Naive thymus-derived CD8-positive, alpha-beta T cell (primary cell): ENCODE data around the gene COL4A1. TPM values are rescaled to one million over a fixed set of nuclear protein-coding genes. Genes with fewer than 3 reads are reported as not detected.

ENCODE experiments used
- ATAC-seq, 2 donors: fragments of 150-1000 bp; cut with Tn5 transposase in 1 of 2; sonication (Bioruptor Pico), chemical (Tn5 transposase) in 1 of 2; 1 replicate in 1 of 2; 2 replicates in 1 of 2; pipeline ENCODE4 v1.10.0; 2021; ENCODE audit warnings: mild to moderate bottlenecking in 2 of 2, moderate library complexity in 2 of 2
- POLR2A ChIA-PET: fragments of 350-600 bp; sonication (Branson Sonifier 250); formaldehyde crosslinking; loops from one replicate; lab custom pipeline; 2021; ENCODE audit warnings: antibody characterized with exemption; lab: Charles Lee
- DNase-seq, 10 donors: peaks; one replicate each; pipeline versions ENCODE4 v3.0.0 to v3.0.0-alpha.2; 2020 to 2022
- H3K27ac Mint-ChIP-seq, 10 donors: one replicate each; pipeline ENCODE4 v1.8.0; 2020 to 2022; ENCODE audit warnings: mild to moderate bottlenecking in 10 of 10, mixed read lengths in 10 of 10, moderate library complexity in 4 of 10, inconsistent platforms in 1 of 10
- H3K27me3 Mint-ChIP-seq, 5 donors: one replicate each; pipeline ENCODE4 v1.8.0; 2021 to 2022; ENCODE audit warnings: mixed read lengths in 5 of 5
- H3K36me3 Mint-ChIP-seq, 3 donors: one replicate each; pipeline ENCODE4 v1.8.0; 2020 to 2022; ENCODE audit warnings: mixed read lengths in 3 of 3, mild to moderate bottlenecking in 2 of 3, inconsistent platforms in 1 of 3
- H3K4me1 Mint-ChIP-seq, 4 donors: one replicate each; pipeline ENCODE4 v1.8.0; 2021 to 2022; ENCODE audit warnings: mixed read lengths in 4 of 4
- H3K4me3 Mint-ChIP-seq, 10 donors: one replicate each; pipeline ENCODE4 v1.8.0; 2020 to 2022; ENCODE audit warnings: mild to moderate bottlenecking in 10 of 10, mixed read lengths in 10 of 10, moderate library complexity in 6 of 10, inconsistent platforms in 1 of 10
- H3K9me3 Mint-ChIP-seq, 9 donors: one replicate each; pipeline ENCODE4 v1.8.0; 2020 to 2022; ENCODE audit warnings: mixed read lengths in 9 of 9, mild to moderate bottlenecking in 3 of 9, inconsistent platforms in 1 of 9, moderate library complexity in 1 of 9
- polyA plus RNA-seq, 3 donors: library from polyadenylated mRNA; unstranded; fragments of 300-500 nt; fragmentation: Illumina TruSeq; gene quantifications; one replicate each; pipeline ENCODE4 v1.2.3, GENCODE V29; 2021
- total RNA-seq, 8 experiments: library from RNA in 2 of 8; stranded (reverse) in 2 of 8; gene quantifications; one replicate each; pipeline ENCODE4 v1.2.3 and lab custom pipeline; 2021 to 2026

Gene COL4A1
- total and polyA plus RNA-seq, 5 experiments from 2014 or later, result not detected

DNA sequence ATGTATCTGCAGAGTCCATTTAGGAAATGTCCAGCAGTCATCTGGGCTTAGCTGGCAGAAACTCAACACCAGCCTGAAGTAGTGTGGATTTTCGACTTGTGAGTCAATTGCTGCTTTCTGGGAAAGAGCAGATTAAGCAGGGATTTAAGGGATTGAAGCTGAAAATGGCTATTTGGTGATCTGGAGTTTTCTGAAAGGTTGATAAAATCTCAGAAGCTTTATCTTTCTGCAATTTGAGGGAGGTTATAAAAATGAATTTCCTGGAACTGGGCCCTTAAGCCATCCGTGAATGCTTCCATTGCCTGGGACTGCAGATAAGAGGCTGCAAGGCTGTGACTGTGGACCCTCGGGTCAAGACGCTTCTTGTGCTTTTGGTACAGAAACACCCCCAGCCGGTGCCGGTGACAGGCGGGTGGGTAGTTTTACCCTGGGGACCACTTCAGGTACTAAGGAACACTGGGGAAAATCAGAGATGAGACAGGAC lies 61.5 kb downstream of the COL4A1 start:
- POLR2A ChIA-PET, result no interaction called here
- Mint-ChIP-seq H3K27ac (no peak overlapping the region), H3K27me3 (peaks cover 0 to 19% (median 6%) of the 10 kb centered on the region in 5 donors), H3K36me3 (no peaks in the 10 kb centered on the region), H3K4me3 (no peak overlapping the region), H3K9me3 (no peaks in the 10 kb centered on the region), H3K4me1 (no peaks in the 10 kb centered on the region)
- no peak for ATAC-seq
- no peak for DNase-seq

DNA sequence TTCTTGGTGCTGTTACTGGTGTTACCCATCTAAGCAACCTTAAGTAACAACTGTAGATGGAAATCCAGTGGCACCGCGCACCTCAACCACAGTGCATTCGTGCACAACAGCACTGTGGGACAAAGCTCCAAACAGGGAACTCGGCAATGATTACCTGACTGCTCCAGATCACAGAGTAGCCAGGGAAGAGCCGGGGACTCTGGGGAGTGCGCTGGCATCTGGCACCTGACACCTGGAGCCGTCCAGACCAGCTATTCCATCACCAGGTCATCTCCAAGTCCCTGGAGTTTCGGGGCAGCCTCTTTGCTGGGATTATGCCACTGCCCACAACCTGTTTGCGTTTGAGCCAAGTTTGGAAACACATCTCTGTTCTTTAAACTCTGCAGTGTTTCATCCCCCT lies 62.0 kb downstream of the COL4A1 start:
- Mint-ChIP-seq H3K27me3 (peaks cover 0 to 19% (median 6%) of the 10 kb centered on the region in 5 donors), H3K4me1 (no peaks in the 10 kb centered on the region), H3K27ac (no peak overlapping the region), H3K36me3 (no peaks in the 10 kb centered on the region), H3K9me3 (no peaks in the 10 kb centered on the region), H3K4me3 (no peak overlapping the region)
- ATAC-seq (no peak), DNase-seq (no peak)
- POLR2A ChIA-PET, result no interaction called here

DNA sequence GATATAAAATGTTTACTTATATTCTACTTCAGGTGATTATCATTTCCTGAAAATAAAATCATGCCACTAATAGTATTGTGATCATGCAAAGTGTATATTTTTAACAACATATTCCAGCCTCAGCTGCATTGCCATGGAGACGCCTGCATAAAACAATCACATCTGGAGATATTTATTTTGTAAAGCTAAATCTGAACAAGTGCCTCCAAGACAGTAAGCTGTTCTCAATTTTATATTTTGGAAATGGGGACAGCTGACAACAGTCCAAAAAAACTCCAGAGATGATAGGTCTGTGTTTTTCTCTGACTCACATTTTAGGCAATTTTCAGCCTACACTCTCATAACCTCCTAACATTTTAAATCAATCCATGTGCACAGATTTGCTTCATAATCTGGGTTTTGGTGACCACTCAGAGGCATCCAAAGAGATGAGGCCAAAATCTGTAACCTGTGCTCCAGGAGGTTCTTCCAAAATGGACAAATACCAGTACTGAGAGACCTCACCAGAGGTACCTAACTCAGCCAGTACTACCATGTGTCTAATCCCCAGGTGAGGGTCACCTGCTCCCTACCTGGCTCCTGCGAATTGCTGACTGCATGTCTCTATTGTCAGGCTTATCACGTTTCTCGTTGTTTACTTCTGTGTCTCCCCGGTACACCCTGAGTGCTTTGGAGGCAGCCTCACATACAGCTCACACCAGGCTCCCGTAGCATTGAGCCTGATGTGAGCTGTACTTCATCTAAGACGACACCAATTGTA lies 62.7 kb downstream of the COL4A1 start:
- no peaks in the 10 kb centered on the region for H3K4me1 Mint-ChIP-seq
- peaks cover 0 to 19% (median 6%) of the 10 kb centered on the region in 5 donors for H3K27me3 Mint-ChIP-seq
- no peak for ATAC-seq
- no peaks in the 10 kb centered on the region for H3K36me3 Mint-ChIP-seq
- no peak for DNase-seq
- H3K27ac Mint-ChIP-seq, result no peak overlapping the region
- POLR2A ChIA-PET, result no interaction called here
- no peaks in the 10 kb centered on the region for H3K9me3 Mint-ChIP-seq
- H3K4me3 Mint-ChIP-seq, result no peak overlapping the region

DNA sequence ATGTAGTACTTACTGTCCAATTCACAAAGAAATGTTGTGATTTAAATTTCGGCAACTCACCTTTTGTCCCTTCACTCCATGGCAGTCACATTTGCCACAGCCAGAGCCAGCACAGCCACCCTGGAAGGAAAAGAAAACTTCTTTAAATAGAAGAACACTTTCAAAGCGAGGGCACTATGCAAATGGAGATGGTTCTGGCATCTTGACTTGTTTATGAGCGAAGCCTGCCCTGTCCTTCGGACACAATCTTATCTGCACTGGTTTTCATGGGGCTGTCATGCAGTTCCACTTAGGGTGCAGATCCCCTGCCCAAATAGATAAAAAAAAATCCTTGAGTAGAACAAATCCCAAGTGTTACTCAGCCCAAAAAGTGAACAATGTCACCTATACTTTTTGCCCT lies 64.3 kb downstream of the COL4A1 start:
- POLR2A ChIA-PET, result no interaction called here
- Mint-ChIP-seq H3K9me3 (no peaks in the 10 kb centered on the region), H3K27ac (no peak overlapping the region), H3K4me1 (no peaks in the 10 kb centered on the region), H3K27me3 (peaks cover 0 to 18% (median 9%) of the 10 kb centered on the region in 5 donors), H3K4me3 (no peak overlapping the region), H3K36me3 (no peaks in the 10 kb centered on the region)
- DNase-seq (no peak), ATAC-seq (no peak)

DNA sequence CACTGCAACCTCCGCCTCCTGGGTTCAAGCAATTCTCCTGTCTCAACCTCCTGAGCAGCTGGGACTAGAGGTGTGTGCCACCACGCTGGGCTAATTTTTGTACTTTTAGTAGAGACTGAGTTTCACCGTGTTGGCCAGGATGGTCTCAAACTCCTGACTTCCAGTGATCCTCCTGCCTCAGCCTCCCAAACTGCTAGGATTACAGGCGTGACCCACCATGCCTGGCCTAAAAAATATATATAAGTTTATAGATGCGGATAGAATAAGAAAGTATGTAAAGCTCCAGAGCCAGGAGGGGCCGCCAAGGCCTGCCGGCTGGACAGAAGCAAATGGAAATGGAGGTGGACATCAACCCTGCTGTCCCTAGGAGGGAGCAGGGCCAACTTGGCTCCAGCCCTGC lies 66.0 kb downstream of the COL4A1 start:
- no peak for ATAC-seq
- DNase-seq, result no peak
- Mint-ChIP-seq H3K27ac (no peak overlapping the region), H3K4me1 (no peaks in the 10 kb centered on the region), H3K27me3 (peaks cover 6 to 27% (median 9%) of the 10 kb centered on the region in 5 donors), H3K36me3 (no peaks in the 10 kb centered on the region), H3K4me3 (no peak overlapping the region), H3K9me3 (no peaks in the 10 kb centered on the region)
- POLR2A ChIA-PET, result no interaction called here

DNA sequence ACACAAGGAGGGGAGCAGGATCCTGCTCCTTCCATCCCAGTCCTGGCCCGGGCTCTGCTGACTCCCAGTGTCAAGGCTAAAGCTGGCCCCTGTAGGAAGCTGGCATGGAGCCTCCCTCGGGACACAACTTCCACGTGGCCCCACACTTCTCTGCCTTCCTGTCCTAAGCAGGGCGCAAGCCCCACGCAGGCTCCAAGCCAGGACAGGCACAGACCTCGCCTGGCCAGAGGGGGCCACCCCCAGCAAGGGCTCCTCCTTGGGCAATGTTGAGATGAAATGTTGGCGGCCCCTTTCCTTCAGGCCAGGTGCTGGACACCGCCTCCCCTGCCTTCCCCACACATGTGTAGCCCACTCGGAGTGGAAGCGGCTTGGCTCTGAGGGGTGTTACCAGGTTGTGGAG lies 66.6 kb downstream of the COL4A1 start:
- Mint-ChIP-seq H3K4me3 (no peak overlapping the region), H3K27ac (no peak overlapping the region), H3K36me3 (no peaks in the 10 kb centered on the region), H3K4me1 (no peaks in the 10 kb centered on the region), H3K27me3 (peaks cover 7 to 27% (median 9%) of the 10 kb centered on the region in 5 donors), H3K9me3 (no peaks in the 10 kb centered on the region)
- POLR2A ChIA-PET, result no interaction called here
- no peak for DNase-seq
- ATAC-seq, result no peak

DNA sequence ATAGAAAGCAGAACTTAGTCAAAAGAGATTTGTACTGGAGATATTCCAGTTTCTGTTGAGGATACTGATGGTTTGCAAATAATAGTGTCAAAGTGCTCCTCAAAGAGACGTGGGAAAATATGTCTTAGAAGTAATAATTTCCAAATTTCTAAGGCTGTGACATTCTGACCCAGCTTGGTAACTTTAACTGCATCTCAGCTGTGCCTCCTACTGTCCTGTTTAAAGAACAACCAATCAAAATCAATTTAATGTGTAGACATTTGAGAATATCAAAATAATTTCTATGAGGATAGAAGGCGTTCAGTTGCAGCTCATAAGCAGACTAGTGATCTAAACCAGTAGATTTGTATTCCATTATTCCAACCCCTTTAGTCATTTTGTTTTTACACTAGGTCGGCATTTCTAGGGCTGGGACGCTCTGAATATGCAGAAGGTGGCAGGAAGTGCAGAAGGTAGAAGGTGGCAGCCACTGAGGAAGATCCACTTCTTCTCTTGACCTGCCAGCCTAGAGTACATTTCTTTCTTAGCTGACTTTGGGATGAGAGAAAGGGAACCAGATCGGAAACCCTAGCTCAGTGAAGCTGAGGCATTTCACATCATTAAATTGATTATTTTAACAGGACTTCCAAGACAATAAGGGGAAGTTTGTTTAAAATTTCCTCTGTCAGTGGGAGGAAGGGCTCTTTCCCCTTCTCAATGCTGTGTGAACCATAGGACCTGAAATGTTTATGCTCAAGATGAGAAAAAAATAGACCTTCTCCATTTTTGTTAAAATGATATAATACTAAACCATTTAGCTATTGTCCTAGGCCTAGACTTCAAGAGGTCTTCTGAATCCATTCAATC lies 67.5 kb downstream of the COL4A1 start:
- H3K4me1 Mint-ChIP-seq, result no peaks in the 10 kb centered on the region
- H3K9me3 Mint-ChIP-seq, result no peaks in the 10 kb centered on the region
- H3K4me3 Mint-ChIP-seq, result no peak overlapping the region
- POLR2A ChIA-PET, result no interaction called here
- no peak overlapping the region for H3K27ac Mint-ChIP-seq
- DNase-seq (no peak), ATAC-seq (no peak)
- H3K36me3 Mint-ChIP-seq, result no peaks in the 10 kb centered on the region
- H3K27me3 Mint-ChIP-seq, result peaks cover 7 to 24% (median 9%) of the 10 kb centered on the region in 5 donors

DNA sequence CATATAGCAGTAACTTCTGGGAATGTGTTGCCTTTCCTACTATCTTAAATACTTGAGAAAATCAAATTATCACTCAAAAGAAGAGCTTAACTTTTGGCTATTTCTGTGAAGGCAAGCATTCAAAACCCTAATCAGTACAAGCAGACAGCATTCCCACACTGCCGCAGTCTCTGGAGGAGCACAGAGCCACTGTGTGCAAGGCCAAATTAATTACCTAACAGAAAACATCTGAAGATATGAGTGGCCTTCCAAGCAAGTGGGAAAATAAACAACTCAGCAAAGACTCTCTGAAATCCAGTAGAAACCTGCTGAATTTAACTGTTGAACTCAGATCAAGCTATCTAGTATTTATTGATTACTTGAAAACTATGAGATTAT lies 68.2 kb downstream of the COL4A1 start:
- Mint-ChIP-seq H3K27ac (no peak overlapping the region), H3K4me1 (no peaks in the 10 kb centered on the region), H3K9me3 (no peaks in the 10 kb centered on the region), H3K27me3 (peaks cover 9 to 26% (median 16%) of the 10 kb centered on the region in 5 donors), H3K4me3 (no peak overlapping the region), H3K36me3 (no peaks in the 10 kb centered on the region)
- POLR2A ChIA-PET, result no interaction called here
- ATAC-seq, result no peak
- no peak for DNase-seq

DNA sequence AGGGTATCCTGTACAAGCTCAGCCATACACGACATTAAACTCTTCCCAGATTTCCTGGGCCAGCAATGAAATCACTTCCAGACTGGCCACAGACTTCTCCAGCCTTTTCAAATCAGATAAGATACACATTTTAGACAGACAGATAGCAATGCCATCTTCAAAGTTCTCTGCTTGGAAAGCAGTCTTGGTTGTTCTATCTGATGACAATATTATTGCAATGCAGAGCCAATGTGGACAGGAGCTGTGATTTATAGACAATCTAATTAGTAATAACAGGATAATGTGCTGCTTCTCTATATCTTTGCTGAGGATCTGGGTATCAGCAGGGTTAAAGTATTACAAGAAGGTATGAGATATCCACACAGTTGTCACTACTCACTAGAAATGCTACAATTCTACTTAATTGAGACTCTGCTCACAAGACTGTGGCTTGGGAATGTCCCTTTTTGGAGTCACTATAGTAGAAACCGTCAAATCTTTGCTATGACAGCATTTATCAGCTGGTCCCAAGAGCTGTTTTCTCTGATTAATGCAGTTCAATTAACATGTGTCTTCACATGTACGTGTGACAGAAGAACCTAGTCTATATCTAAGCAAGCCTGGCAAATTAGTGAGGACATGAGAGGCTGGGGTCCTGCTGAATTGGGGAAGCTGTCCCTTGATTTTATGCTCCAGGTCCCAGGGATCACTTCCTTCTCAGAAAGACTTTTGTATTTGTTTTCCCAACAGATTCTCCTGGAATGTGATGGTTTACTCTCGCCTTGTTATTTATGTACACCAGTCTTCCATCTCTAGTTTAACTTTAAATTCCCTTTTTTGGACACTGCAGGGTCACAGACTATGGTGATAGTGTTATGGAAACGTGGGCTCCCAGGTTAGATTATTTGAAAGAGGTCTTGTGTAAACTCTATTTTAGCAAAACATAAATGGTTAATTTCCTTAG lies 68.8 kb downstream of the COL4A1 start:
- DNase-seq (no peak), ATAC-seq (no peak)
- Mint-ChIP-seq H3K27me3 (peaks cover 14 to 28% (median 21%) of the 10 kb centered on the region in 5 donors), H3K36me3 (no peaks in the 10 kb centered on the region), H3K4me1 (no peaks in the 10 kb centered on the region), H3K4me3 (no peak overlapping the region), H3K9me3 (no peaks in the 10 kb centered on the region), H3K27ac (no peak overlapping the region)
- POLR2A ChIA-PET, result no interaction called here

DNA sequence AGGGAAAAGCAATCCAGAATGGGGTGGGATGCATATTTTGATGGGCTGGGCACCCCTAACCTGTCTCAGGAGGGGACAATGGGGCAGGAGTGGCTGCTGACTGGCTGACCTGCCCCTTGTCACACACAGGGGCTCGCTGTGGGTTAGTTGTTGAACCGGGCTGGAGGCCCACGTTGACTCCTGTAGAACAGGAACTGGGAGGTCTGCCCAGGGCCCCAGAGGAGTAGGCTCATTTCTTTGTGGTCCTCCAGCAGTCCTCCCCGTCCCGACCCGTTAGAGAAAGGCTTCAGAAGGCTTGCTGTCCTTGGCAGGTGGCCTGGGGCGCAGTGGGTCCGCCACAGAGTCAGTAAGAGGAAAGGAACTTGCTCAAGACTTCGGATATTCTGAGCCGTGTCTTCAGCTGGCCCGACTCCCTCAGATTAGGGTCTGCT lies 70.1 kb downstream of the COL4A1 start:
- Mint-ChIP-seq H3K9me3 (no peaks in the 10 kb centered on the region), H3K4me1 (no peaks in the 10 kb centered on the region), H3K27ac (no peak overlapping the region), H3K4me3 (no peak overlapping the region), H3K27me3 (peaks cover 17 to 32% (median 19%) of the 10 kb centered on the region in 5 donors), H3K36me3 (no peaks in the 10 kb centered on the region)
- ATAC-seq (no peak), DNase-seq (no peak)
- POLR2A ChIA-PET, result no interaction called here

DNA sequence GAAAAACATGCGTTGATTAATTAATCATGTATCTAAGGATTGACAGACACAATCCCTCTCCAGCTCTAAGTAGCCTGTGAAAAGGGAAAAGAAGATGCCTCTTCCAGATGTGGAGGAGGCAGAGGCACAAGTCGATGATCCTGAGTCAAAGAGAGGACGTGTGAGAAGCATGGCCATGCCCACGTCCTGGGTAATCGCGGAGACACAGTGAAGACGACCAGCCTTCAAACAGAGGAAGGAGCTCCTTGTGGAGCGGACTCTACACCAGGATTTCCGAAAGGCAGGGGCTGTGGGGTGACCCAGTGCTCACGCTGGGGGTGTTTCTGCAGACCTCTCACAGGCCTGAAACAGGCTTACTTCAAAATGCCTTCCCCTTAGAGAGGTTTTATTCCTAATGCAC lies 70.5 kb downstream of the COL4A1 start:
- no peak for ATAC-seq

DNA sequence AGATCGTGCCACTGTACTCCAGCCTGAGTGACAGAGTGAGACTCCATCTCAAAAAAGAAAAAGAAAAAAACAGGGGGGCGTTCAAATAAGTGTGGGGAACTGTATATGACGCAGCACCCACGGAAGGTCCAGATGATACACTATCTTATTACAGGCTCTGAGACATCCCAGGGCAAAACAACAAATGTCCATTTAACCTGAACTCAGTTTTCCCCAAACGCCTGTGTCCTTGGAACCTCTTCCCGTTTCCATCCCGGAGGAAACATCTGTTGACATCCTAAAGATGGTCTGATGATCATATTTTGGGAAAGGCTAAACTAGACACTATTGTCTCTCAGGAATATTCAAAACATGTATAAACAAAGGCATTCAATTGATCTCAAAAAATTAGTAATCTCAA lies 72.4 kb downstream of the COL4A1 start:
- Mint-ChIP-seq H3K27ac (no peak overlapping the region), H3K4me1 (no peaks in the 10 kb centered on the region), H3K27me3 (peaks cover 25 to 49% (median 26%) of the 10 kb centered on the region in 5 donors), H3K36me3 (no peaks in the 10 kb centered on the region), H3K4me3 (no peak overlapping the region), H3K9me3 (no peaks in the 10 kb centered on the region)
- ATAC-seq (no peak), DNase-seq (no peak)
- POLR2A ChIA-PET, result no interaction called here

More for the DNA sequence above, 70.5 kb downstream of the COL4A1 start:
- POLR2A ChIA-PET, result no interaction called here
- no peaks in the 10 kb centered on the region for H3K9me3 Mint-ChIP-seq
- no peak overlapping the region for H3K27ac Mint-ChIP-seq
- DNase-seq, result no peak
- peaks cover 19 to 35% (median 22%) of the 10 kb centered on the region in 5 donors for H3K27me3 Mint-ChIP-seq
- H3K4me1 Mint-ChIP-seq, result no peaks in the 10 kb centered on the region
- no peak overlapping the region for H3K4me3 Mint-ChIP-seq
- no peaks in the 10 kb centered on the region for H3K36me3 Mint-ChIP-seq
